GM12874 (cell line): Measurements from ENCODE around the gene EPHB1.

Experiments
- CTCF ChIP-seq: IDR thresholded peaks from 2 replicates; pipeline ENCODE4 v1.5.1; 2011; ENCODE audit warnings: low read depth, mild to moderate bottlenecking, control low read depth, low read length, moderate library complexity; ENCODE audit not compliant: insufficient read depth

EPHB1 gene

GRCh38 chr3:135178566-135178965 lies 383.5 kb downstream of the EPHB1 start:
- TF ChIP-seq CTCF, result no peak

GRCh38 chr3:135181408-135181807 lies 386.3 kb downstream of the EPHB1 start:
- TF ChIP-seq CTCF, result no peak

GRCh38 chr3:135182364-135182998 lies 387.4 kb downstream of the EPHB1 start:
- no peak for TF ChIP-seq CTCF

GRCh38 chr3:135190658-135191057 lies 395.6 kb downstream of the EPHB1 start:
- TF ChIP-seq CTCF, result no peak

GRCh38 chr3:135191708-135192107 lies 396.6 kb downstream of the EPHB1 start:
- TF ChIP-seq CTCF, result no peak

- TF ChIP-seq CTCF, result no peak
Observed at GRCh38 chr3:135192929-135193328, 397.9 kb downstream of the EPHB1 start.

- no peak for TF ChIP-seq CTCF
Observed at GRCh38 chr3:135197246-135197645, 402.2 kb downstream of the EPHB1 start.
